Vagina (tissue), 2 donors: ENCODE measurements around the gene STIM1.

Source experiments
- CTCF ChIP-seq, 3 experiments: fragments of 450-650 bp in 2 of 3; fragments of 200-600 bp in 1 of 3; sonication (generic) in 1 of 3; IDR thresholded peaks; one replicate each; pipeline ENCODE4 v1.5.1; 2017 to 2019; ENCODE audit warnings: antibody characterized with exemption in 3 of 3, mild to moderate bottlenecking in 2 of 3, moderate library complexity in 2 of 3
- POLR2A ChIP-seq, 2 donors: fragments of 450-650 bp; IDR thresholded peaks; one replicate each; pipeline ENCODE4 v1.6.1; 2017; ENCODE audit warnings: antibody characterized with exemption in 2 of 2, mild to moderate bottlenecking in 2 of 2, moderate library complexity in 2 of 2

GRCh38 chr11:3855808-3856491 lies 486 bp downstream of the STIM1 start:
- no peak for TF ChIP-seq POLR2A (IDR thresholded peaks at IDR 0.05)
- no peak for TF ChIP-seq CTCF (IDR thresholded peaks at IDR 0.05)
